ENCODE measurements around the gene NAALADL1. TPM values are rescaled to one million over a fixed set of nuclear protein-coding genes. Genes with fewer than 3 reads are reported as not detected.

NAALADL1 gene
- total RNA-seq = 11.5 and 12.7 TPM in 2 replicates

GRCh38 chr11:65058419-65059054 is at the start of gene NAALADL1:
TSS of gene NAALADL1 (minus strand) at chr11:65058553. CDS start at chr11:65058521, 32 bp downstream.
- Mint-ChIP-seq H3K4me3 (no peak within 1 kb of the TSS), H3K36me3 (ENCODE audit: low read depth) (no peaks in the 10 kb centered on the region), H3K4me1 (ENCODE audit: low read depth) (peaks cover 26% of the 10 kb centered on the region), H3K27me3 (ENCODE audit: insufficient read depth) (peaks cover 5% of the 10 kb centered on the region), H3K27ac (no peak within 1 kb of the TSS), H3K9me3 (no peaks in the 10 kb centered on the region)
- DNase-seq (ENCODE audit: low spot score) = no peak
- intact Hi-C loops (cut with micrococcal nuclease) = no loop called here

- no peak overlapping the region for H3K4me3 Mint-ChIP-seq
- H3K27ac Mint-ChIP-seq = no peak overlapping the region
- no peaks in the 10 kb centered on the region for H3K9me3 Mint-ChIP-seq
- DNase-seq (ENCODE audit: low spot score) = no peak
- H3K36me3 Mint-ChIP-seq (ENCODE audit: low read depth) = peaks cover 18% of the 10 kb centered on the region
- peaks cover 38% of the 10 kb centered on the region for H3K4me1 Mint-ChIP-seq (ENCODE audit: low read depth)
- H3K27me3 Mint-ChIP-seq (ENCODE audit: insufficient read depth) = peaks cover 2% of the 10 kb centered on the region
- intact Hi-C loops (cut with micrococcal nuclease) = no loop called here
Observed at GRCh38 chr11:65107751-65108468, 49.6 kb upstream of the NAALADL1 start.

- no peak overlapping the region for H3K4me3 Mint-ChIP-seq
- no peaks in the 10 kb centered on the region for H3K9me3 Mint-ChIP-seq
- intact Hi-C loops (cut with micrococcal nuclease) = no loop called here
- peaks cover 18% of the 10 kb centered on the region for H3K36me3 Mint-ChIP-seq (ENCODE audit: low read depth)
- H3K27ac Mint-ChIP-seq = no peak overlapping the region
- DNase-seq (ENCODE audit: low spot score) = no peak
- H3K4me1 Mint-ChIP-seq (ENCODE audit: low read depth) = peaks cover 36% of the 10 kb centered on the region
- H3K27me3 Mint-ChIP-seq (ENCODE audit: insufficient read depth) = peaks cover 2% of the 10 kb centered on the region
Observed at GRCh38 chr11:65107078-65107477, 48.7 kb upstream of the NAALADL1 start.

GRCh38 chr11:65104628-65105027 is 46.3 kb upstream of the NAALADL1 start:
- no peaks in the 10 kb centered on the region for H3K27me3 Mint-ChIP-seq (ENCODE audit: insufficient read depth)
- no peak overlapping the region for H3K4me3 Mint-ChIP-seq
- H3K4me1 Mint-ChIP-seq (ENCODE audit: low read depth) = peaks cover 16% of the 10 kb centered on the region
- no peaks in the 10 kb centered on the region for H3K9me3 Mint-ChIP-seq
- intact Hi-C loops (cut with micrococcal nuclease) = no loop called here
- no peak for DNase-seq (ENCODE audit: low spot score)
- H3K27ac Mint-ChIP-seq = peak overlapping the region; percentile 42
- peaks cover 15% of the 10 kb centered on the region for H3K36me3 Mint-ChIP-seq (ENCODE audit: low read depth)

- Mint-ChIP-seq H3K4me3 (no peak overlapping the region), H3K27ac (no peak overlapping the region), H3K9me3 (no peaks in the 10 kb centered on the region), H3K4me1 (ENCODE audit: low read depth) (peaks cover 16% of the 10 kb centered on the region), H3K36me3 (ENCODE audit: low read depth) (peaks cover 17% of the 10 kb centered on the region), H3K27me3 (ENCODE audit: insufficient read depth) (no peaks in the 10 kb centered on the region)
- DNase-seq (ENCODE audit: low spot score) = no peak
- intact Hi-C loops (cut with micrococcal nuclease) = no loop called here
Observed at GRCh38 chr11:65103476-65103875, 45.1 kb upstream of the NAALADL1 start.

GRCh38 chr11:65102142-65103095 is 44.1 kb upstream of the NAALADL1 start:
- intact Hi-C loops (cut with micrococcal nuclease) = no loop called here
- H3K36me3 Mint-ChIP-seq (ENCODE audit: low read depth) = peaks cover 19% of the 10 kb centered on the region
- no peak for DNase-seq (ENCODE audit: low spot score)
- no peaks in the 10 kb centered on the region for H3K27me3 Mint-ChIP-seq (ENCODE audit: insufficient read depth)
- H3K4me1 Mint-ChIP-seq (ENCODE audit: low read depth) = peaks cover 16% of the 10 kb centered on the region
- H3K9me3 Mint-ChIP-seq = no peaks in the 10 kb centered on the region
- H3K27ac Mint-ChIP-seq = no peak overlapping the region
- no peak overlapping the region for H3K4me3 Mint-ChIP-seq

GRCh38 chr11:65100674-65101350 is 42.5 kb upstream of the NAALADL1 start:
- no peak for DNase-seq (ENCODE audit: low spot score)
- Mint-ChIP-seq H3K36me3 (ENCODE audit: low read depth) (peaks cover 16% of the 10 kb centered on the region), H3K4me1 (ENCODE audit: low read depth) (peaks cover 19% of the 10 kb centered on the region), H3K27ac (no peak overlapping the region), H3K27me3 (ENCODE audit: insufficient read depth) (no peaks in the 10 kb centered on the region), H3K9me3 (no peaks in the 10 kb centered on the region), H3K4me3 (no peak overlapping the region)
- intact Hi-C loops (cut with micrococcal nuclease) = no loop called here

- peaks cover 11% of the 10 kb centered on the region for H3K4me1 Mint-ChIP-seq (ENCODE audit: low read depth)
- H3K4me3 Mint-ChIP-seq = peak overlapping the region; percentile 91
- DNase-seq (ENCODE audit: low spot score) = no peak
- intact Hi-C loops (cut with micrococcal nuclease) = loop anchor here (1.0 kb wide), 9 partner anchors 13 to 180 kb away; partner anchors contain the start of genes ARL2, ATG2A, CDCA5 and FAU
- peaks cover 5% of the 10 kb centered on the region for H3K36me3 Mint-ChIP-seq (ENCODE audit: low read depth)
- H3K27me3 Mint-ChIP-seq (ENCODE audit: insufficient read depth) = no peaks in the 10 kb centered on the region
- no peaks in the 10 kb centered on the region for H3K9me3 Mint-ChIP-seq
- no peak overlapping the region for H3K27ac Mint-ChIP-seq
Observed at GRCh38 chr11:65096926-65097325, 38.6 kb upstream of the NAALADL1 start.

- Mint-ChIP-seq H3K36me3 (ENCODE audit: low read depth) (peaks cover 5% of the 10 kb centered on the region), H3K27ac (peak within 1 kb of the TSS; percentile 94), H3K27me3 (ENCODE audit: insufficient read depth) (no peaks in the 10 kb centered on the region), H3K4me3 (peak within 1 kb of the TSS; percentile 91), H3K9me3 (no peaks in the 10 kb centered on the region), H3K4me1 (ENCODE audit: low read depth) (peaks cover 11% of the 10 kb centered on the region)
- intact Hi-C loops (cut with micrococcal nuclease) = loop anchor here (1.0 kb wide), 9 partner anchors 12 to 179 kb away; partner anchors contain the start of genes ARL2, ATG2A, CDCA5 and FAU
- DNase-seq (ENCODE audit: low spot score) = peak; percentile 80
Observed at GRCh38 chr11:65095974-65096806, 37.8 kb upstream of the NAALADL1 start, which contains the start of gene VPS51. TSS of gene VPS51 (plus strand) at chr11:65096214. CDS start at chr11:65096251, 37 bp downstream.

- Mint-ChIP-seq H3K9me3 (no peaks in the 10 kb centered on the region), H3K27ac (peak overlapping the region; percentile 94), H3K4me1 (ENCODE audit: low read depth) (peaks cover 11% of the 10 kb centered on the region), H3K27me3 (ENCODE audit: insufficient read depth) (no peaks in the 10 kb centered on the region), H3K36me3 (ENCODE audit: low read depth) (peaks cover 5% of the 10 kb centered on the region), H3K4me3 (peak overlapping the region; percentile 91)
- DNase-seq (ENCODE audit: low spot score) = no peak
- intact Hi-C loops (cut with micrococcal nuclease) = no loop called here
Observed at GRCh38 chr11:65095427-65095826, 37.1 kb upstream of the NAALADL1 start.

GRCh38 chr11:65090628-65091027 is 32.3 kb upstream of the NAALADL1 start:
- H3K36me3 Mint-ChIP-seq (ENCODE audit: low read depth) = peaks cover 21% of the 10 kb centered on the region
- DNase-seq (ENCODE audit: low spot score) = no peak
- no peaks in the 10 kb centered on the region for H3K27me3 Mint-ChIP-seq (ENCODE audit: insufficient read depth)
- H3K4me1 Mint-ChIP-seq (ENCODE audit: low read depth) = peaks cover 5% of the 10 kb centered on the region
- intact Hi-C loops (cut with micrococcal nuclease) = no loop called here
- no peaks in the 10 kb centered on the region for H3K9me3 Mint-ChIP-seq
- H3K27ac Mint-ChIP-seq = no peak overlapping the region
- no peak overlapping the region for H3K4me3 Mint-ChIP-seq
